Measurements from ENCODE around the gene IL22RA1. TPM values are rescaled to one million over a fixed set of nuclear protein-coding genes. Genes with fewer than 3 reads are reported as not detected.

The IL22RA1 gene
- total and polyA plus RNA-seq, 7 donors: 0.16 to 18.5 (median 7.2) TPM; not detected in 2

GRCh38 chr1:24155011-24155782 is 12.3 kb upstream of the IL22RA1 start:
- Histone ChIP-seq H3K9me3 (no peaks in the 10 kb centered on the region), H3K36me3 (no peaks in the 10 kb centered on the region), H3K27ac (no peak overlapping the region), H3K27me3 (peaks cover 0 to 17% (median 3%) of the 10 kb centered on the region in 3 donors), H3K4me1 (peaks cover 0 to 8% (median 5%) of the 10 kb centered on the region in 4 donors), H3K4me3 (no peak overlapping the region)
- TF ChIP-seq EP300 (IDR thresholded peaks at IDR 0.05): no peak
- TF ChIP-seq POLR2A (IDR thresholded peaks at IDR 0.05): no peak
- no peak for TF ChIP-seq POLR2AphosphoS5 (IDR thresholded peaks at IDR 0.05)
- no peak for TF ChIP-seq CTCF (IDR thresholded peaks at IDR 0.05)
- WGBS, 2 donors: 22 to 54% methylated on average over 11 of the region's 11 CpGs
- DNase-seq: no peak
- intact Hi-C loops (cut with DNase I): no loop called here

GRCh38 chr1:24154215-24154614 is 11.3 kb upstream of the IL22RA1 start:
- no peaks in the 10 kb centered on the region for H3K9me3 ChIP-seq
- H3K4me3 ChIP-seq: no peak overlapping the region
- no peaks in the 10 kb centered on the region for H3K36me3 ChIP-seq
- H3K27ac ChIP-seq: no peak overlapping the region
- no peak for TF ChIP-seq POLR2AphosphoS5 (IDR thresholded peaks at IDR 0.05)
- TF ChIP-seq POLR2A (IDR thresholded peaks at IDR 0.05): no peak
- no peak for TF ChIP-seq CTCF (IDR thresholded peaks at IDR 0.05)
- no peak for TF ChIP-seq EP300 (IDR thresholded peaks at IDR 0.05)
- intact Hi-C loops (cut with DNase I): no loop called here
- peaks cover 3 to 27% (median 3%) of the 10 kb centered on the region in 3 donors for H3K27me3 ChIP-seq
- WGBS, 2 donors: 69 to 78% methylated on average over 8 of the region's 8 CpGs
- DNase-seq: no peak
- peaks cover 0 to 10% (median 7%) of the 10 kb centered on the region in 4 donors for H3K4me1 ChIP-seq

- WGBS, 2 donors: 87 to 92% methylated on average over 10 of the region's 10 CpGs
- Histone ChIP-seq H3K4me1 (peaks cover 0 to 10% (median 7%) of the 10 kb centered on the region in 4 donors), H3K27me3 (peaks cover 3 to 33% (median 3%) of the 10 kb centered on the region in 3 donors), H3K9me3 (no peaks in the 10 kb centered on the region), H3K36me3 (no peaks in the 10 kb centered on the region), H3K27ac (no peak overlapping the region), H3K4me3 (no peak overlapping the region)
- TF ChIP-seq CTCF (IDR thresholded peaks at IDR 0.05) (no peak), EP300 (IDR thresholded peaks at IDR 0.05) (no peak), POLR2AphosphoS5 (IDR thresholded peaks at IDR 0.05) (no peak), POLR2A (IDR thresholded peaks at IDR 0.05) (no peak)
- no peak for DNase-seq
- intact Hi-C loops (cut with DNase I): no loop called here
Measured at GRCh38 chr1:24152631-24153494, 9.9 kb upstream of the IL22RA1 start.

- H3K36me3 ChIP-seq: no peaks in the 10 kb centered on the region
- no peaks in the 10 kb centered on the region for H3K9me3 ChIP-seq
- no peak for TF ChIP-seq EP300 (IDR thresholded peaks at IDR 0.05)
- no peak for TF ChIP-seq POLR2A (IDR thresholded peaks at IDR 0.05)
- no peak for TF ChIP-seq CTCF (IDR thresholded peaks at IDR 0.05)
- TF ChIP-seq POLR2AphosphoS5 (IDR thresholded peaks at IDR 0.05): no peak
- H3K4me1 ChIP-seq: peaks cover 0 to 10% (median 7%) of the 10 kb centered on the region in 4 donors
- no peak for DNase-seq
- intact Hi-C loops (cut with DNase I): no loop called here
- H3K27me3 ChIP-seq: peaks cover 3 to 33% (median 3%) of the 10 kb centered on the region in 3 donors
- 3 to 11% methylated on average over 12 of the region's 12 CpGs for WGBS, 2 donors
- no peak overlapping the region for H3K27ac ChIP-seq
- no peak overlapping the region for H3K4me3 ChIP-seq
Measured at GRCh38 chr1:24151175-24151533, 8.2 kb upstream of the IL22RA1 start.
